Karpas-422 (cell line): ENCODE results near the gene LIME1. TPM values are rescaled to one million over a fixed set of nuclear protein-coding genes. Genes with fewer than 3 reads are reported as not detected.

Experiments
- DNase-seq: peaks from one replicate; pipeline ENCODE4 v3.0.0-alpha.2; 2015
- H2AFZ ChIP-seq: fragments of 200-600 bp; sonication (generic); 2 replicates; pipeline ENCODE4 v1.6.1; 2014; ENCODE audit warnings: antibody characterized with exemption, low read length, mixed read lengths
- H3K27ac ChIP-seq: fragments of 200-600 bp; sonication (generic); 2 replicates; pipeline ENCODE4 v1.5.1; 2014; ENCODE audit warnings: mild to moderate bottlenecking, low read length, moderate library complexity
- H3K27me3 ChIP-seq: fragments of 200-600 bp; sonication (generic); 2 replicates; pipeline ENCODE4 v1.6.1; 2014; ENCODE audit warnings: low read length, mixed read lengths
- H3K36me3 ChIP-seq: fragments of 200-600 bp; sonication (generic); 2 replicates; pipeline ENCODE4 v1.6.1; 2014; ENCODE audit warnings: low read length, mixed read lengths; ENCODE audit not compliant: insufficient read depth
- H3K4me1 ChIP-seq: fragments of 200-600 bp; sonication (generic); 2 replicates; pipeline ENCODE4 v1.6.1; 2014; ENCODE audit warnings: mild to moderate bottlenecking, low read length, mixed read lengths
- H3K4me2 ChIP-seq: fragments of 200-600 bp; sonication (generic); 2 replicates; pipeline ENCODE4 v1.6.1; 2014; ENCODE audit warnings: low read length, low read depth, mild to moderate bottlenecking; ENCODE audit not compliant: poor library complexity, severe bottlenecking
- H3K4me3 ChIP-seq: fragments of 200-600 bp; sonication (generic); 2 replicates; pipeline ENCODE4 v1.5.1; 2014; ENCODE audit warnings: mild to moderate bottlenecking, antibody characterized with exemption, low read length, mixed read lengths
- H3K79me2 ChIP-seq: fragments of 200-600 bp; sonication (generic); 2 replicates; pipeline ENCODE4 v1.6.1; 2014; ENCODE audit warnings: mild to moderate bottlenecking, low read length, mixed read lengths
- H3K9ac ChIP-seq: fragments of 200-600 bp; sonication (generic); 2 replicates; pipeline ENCODE4 v1.6.0; 2014; ENCODE audit warnings: low read length
- H3K9me2 ChIP-seq: fragments of 200-600 bp; sonication (generic), shearing (Covaris generic); replicated peaks from 2 replicates; pipeline ENCODE4 v1.6.0; 2014; ENCODE audit warnings: mild to moderate bottlenecking, low read length, moderate library complexity; ENCODE audit not compliant: insufficient read depth
- H3K9me3 ChIP-seq: fragments of 300-700, 200-600 bp; sonication (generic); 2 replicates; pipeline ENCODE4 v1.6.1; 2014; ENCODE audit warnings: low read length, mixed read lengths
- H4K20me1 ChIP-seq: fragments of 200-600 bp; sonication (generic); 2 replicates; pipeline ENCODE4 v1.6.1; 2014; ENCODE audit warnings: mild to moderate bottlenecking, antibody characterized with exemption, low read length, low read depth; ENCODE audit not compliant: insufficient read depth
- total RNA-seq: library from RNA; depleted of rRNA; stranded (reverse); fragments of >200 nt; shearing (Covaris generic); gene quantifications from 2 replicates; pipeline ENCODE4 v1.2.3, GENCODE V29; 2014; ENCODE audit warnings: low replicate concordance

LIME1 gene
- total RNA-seq, 1 experiment from 2014 or later = 3.4 TPM

DNA sequence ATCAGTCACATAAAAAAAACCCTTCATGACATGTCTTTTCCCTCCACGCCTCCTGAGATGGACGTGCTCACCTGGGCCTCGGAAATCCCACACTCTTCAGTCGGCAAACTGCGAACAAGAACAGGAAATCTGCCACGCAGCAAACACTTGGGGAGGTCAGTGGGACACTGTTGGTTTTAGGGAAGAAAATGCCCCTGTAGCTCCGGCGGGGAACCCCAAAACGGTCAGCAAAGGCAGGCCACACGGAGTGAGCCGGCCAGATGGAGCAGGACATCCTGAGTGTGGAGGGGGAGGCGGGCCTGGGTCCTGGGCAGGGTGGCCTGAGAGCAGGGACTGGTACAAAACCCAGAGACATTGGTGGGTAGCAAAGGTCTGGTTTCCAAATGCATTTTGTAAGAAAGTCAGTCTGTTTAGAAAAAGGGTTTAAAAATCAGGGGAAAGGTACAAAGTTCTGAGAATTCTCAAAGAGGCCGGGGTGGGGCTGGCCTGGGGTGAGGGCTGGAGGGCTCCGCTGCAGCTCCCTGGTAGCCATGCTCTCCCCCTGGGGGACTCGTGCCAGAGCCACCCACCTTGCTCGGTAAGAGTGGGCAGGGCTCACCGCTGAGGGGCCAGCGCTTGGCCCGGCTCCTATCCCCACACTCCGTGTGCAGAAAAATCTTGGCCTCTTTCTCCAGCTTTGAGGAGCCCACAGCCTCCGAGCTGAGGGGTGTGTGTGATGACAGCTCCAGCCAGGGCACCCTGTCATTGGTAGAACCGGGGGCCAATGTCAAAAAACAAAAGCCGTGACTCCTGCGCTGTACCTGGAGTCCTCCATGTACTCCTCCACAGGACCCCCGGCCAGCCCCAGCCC is 8.3 kb downstream of the LIME1 start:
- no peak overlapping the region for H2AFZ ChIP-seq
- H3K9me2 ChIP-seq = no peaks in the 10 kb centered on the region
- H3K4me2 ChIP-seq = no peak overlapping the region
- H3K9me3 ChIP-seq = no peaks in the 10 kb centered on the region
- no peaks in the 10 kb centered on the region for H4K20me1 ChIP-seq
- H3K9ac ChIP-seq = no peak overlapping the region
- no peaks in the 10 kb centered on the region for H3K79me2 ChIP-seq
- no peaks in the 10 kb centered on the region for H3K36me3 ChIP-seq
- H3K4me1 ChIP-seq = peaks cover 17% of the 10 kb centered on the region
- no peak overlapping the region for H3K27ac ChIP-seq
- DNase-seq = no peak
- no peaks in the 10 kb centered on the region for H3K27me3 ChIP-seq
- no peak overlapping the region for H3K4me3 ChIP-seq

DNA sequence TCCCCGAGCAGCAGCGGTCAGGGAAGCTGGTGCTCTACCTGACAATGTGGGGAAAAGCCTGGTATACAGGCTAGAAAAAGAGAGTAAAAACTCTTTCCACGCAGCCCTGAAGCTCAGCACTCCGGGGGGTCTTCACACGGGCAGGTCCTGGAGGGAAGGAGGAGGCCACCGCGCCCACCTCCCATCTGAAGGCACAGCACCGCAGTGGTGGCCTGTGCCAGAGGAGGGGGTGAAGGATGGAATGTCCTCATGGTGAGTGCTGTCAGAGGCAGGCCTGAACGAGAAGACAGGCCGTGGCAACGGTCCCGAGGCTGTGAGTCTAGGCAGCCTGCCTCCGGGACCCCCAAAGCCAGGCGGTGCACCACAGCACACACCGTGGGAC is 9.0 kb downstream of the LIME1 start:
- no peaks in the 10 kb centered on the region for H4K20me1 ChIP-seq
- no peak overlapping the region for H3K4me2 ChIP-seq
- H3K4me1 ChIP-seq = peaks cover 15% of the 10 kb centered on the region
- no peak overlapping the region for H3K4me3 ChIP-seq
- DNase-seq = no peak
- H3K36me3 ChIP-seq = no peaks in the 10 kb centered on the region
- no peaks in the 10 kb centered on the region for H3K9me3 ChIP-seq
- no peaks in the 10 kb centered on the region for H3K79me2 ChIP-seq
- no peak overlapping the region for H3K27ac ChIP-seq
- H3K9ac ChIP-seq = no peak overlapping the region
- H3K9me2 ChIP-seq = no peaks in the 10 kb centered on the region
- H3K27me3 ChIP-seq = no peaks in the 10 kb centered on the region
- no peak overlapping the region for H2AFZ ChIP-seq

DNA sequence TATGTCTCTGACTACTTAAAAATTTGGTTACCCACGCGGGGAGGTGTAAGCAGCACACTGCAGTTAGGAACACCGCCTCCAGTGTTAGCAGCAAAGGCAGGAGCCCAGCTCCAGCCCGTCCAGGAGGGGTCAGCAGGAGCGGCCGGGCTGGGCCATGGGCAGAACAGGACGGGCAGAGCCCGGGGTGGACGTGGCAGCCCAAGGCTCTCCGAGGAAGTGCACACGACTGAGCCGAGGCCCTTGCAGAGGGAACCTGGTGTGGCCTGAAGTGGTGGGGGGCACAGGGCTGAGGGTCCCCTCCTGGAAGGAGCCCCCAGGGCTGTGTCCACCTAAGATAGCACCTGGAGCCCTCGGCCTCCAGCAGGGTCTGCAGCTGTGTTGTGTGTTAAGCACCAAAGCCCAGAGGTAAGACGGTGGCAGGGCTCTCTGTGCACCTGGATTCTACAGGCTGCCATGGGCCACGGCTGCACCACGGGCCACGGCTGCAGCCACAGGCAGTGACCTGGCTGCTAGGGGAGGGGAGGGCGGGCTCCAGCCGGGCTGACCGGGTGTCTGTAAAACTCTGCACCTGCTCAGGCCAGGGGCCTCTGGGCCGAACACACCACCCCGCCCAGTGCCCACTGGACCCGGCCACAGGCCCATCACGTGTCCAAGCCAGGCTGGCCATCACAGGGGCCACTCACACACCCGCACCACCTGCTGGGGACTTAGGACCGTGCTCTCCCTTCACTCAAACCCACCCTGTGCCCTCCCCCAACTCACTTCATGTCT is 9.7 kb downstream of the LIME1 start:
- Histone ChIP-seq H2AFZ (no peak overlapping the region), H4K20me1 (no peaks in the 10 kb centered on the region), H3K36me3 (no peaks in the 10 kb centered on the region), H3K4me2 (no peak overlapping the region), H3K9me3 (no peaks in the 10 kb centered on the region), H3K9ac (no peak overlapping the region), H3K27me3 (no peaks in the 10 kb centered on the region), H3K4me1 (peaks cover 9% of the 10 kb centered on the region), H3K79me2 (no peaks in the 10 kb centered on the region), H3K27ac (no peak overlapping the region), H3K4me3 (no peak overlapping the region), H3K9me2 (no peaks in the 10 kb centered on the region)
- DNase-seq = no peak

DNA sequence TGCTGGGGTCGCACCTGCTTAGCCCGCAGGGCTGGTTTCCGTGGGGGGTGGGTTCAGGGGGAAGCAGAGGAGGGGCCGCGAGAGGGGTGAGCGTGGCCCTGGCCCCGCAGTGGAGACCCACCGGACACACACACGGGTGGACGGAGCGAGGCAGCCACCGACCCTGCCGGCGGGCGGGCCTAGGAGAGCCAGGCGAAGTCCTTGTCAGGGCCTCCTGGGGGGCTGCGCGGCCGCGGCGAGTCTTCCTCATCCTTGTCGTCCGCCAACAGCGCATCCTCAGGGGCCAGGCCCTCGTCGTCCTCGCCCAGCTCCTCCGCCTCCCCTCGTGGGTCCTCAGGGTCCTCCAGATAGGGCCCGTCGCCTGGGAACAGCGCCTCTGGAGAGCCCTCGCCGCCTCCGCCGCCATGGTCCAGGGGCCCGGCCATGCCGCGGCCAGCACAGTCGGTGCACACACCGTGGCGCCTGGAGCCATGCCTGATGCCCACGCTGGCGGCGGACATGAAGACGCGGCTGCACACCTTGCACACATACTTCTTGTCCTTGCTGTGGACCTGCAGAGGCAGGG is 10.4 kb downstream of the LIME1 start:
- Histone ChIP-seq H3K4me1 (peaks cover 9% of the 10 kb centered on the region), H4K20me1 (no peaks in the 10 kb centered on the region), H3K4me3 (no peak overlapping the region), H3K9ac (no peak overlapping the region), H3K36me3 (no peaks in the 10 kb centered on the region), H3K79me2 (no peaks in the 10 kb centered on the region), H3K27me3 (no peaks in the 10 kb centered on the region), H3K9me3 (no peaks in the 10 kb centered on the region), H2AFZ (no peak overlapping the region), H3K9me2 (no peaks in the 10 kb centered on the region), H3K27ac (no peak overlapping the region), H3K4me2 (no peak overlapping the region)
- DNase-seq = no peak

DNA sequence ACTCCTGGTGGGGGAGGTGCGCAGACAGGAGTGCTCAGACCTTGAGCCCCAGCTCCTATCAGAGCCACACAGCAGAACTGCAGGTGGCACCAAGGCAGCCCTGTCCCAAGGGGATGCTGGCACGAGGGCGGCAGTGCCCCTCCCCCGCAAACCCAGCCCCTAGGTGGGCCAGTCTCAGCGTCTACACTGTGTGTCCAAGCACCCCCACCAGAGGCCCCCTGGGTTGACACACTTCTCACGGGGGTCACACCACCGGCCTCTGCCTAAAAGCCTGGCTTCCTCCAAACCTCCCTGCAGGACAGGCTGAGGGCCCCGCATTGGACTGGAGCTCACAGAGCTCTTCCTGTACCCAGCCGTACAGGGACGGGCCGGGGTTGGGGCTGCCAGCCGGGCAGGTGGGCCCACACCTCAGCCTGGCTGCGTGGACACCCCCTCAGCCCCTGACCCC is 11.2 kb downstream of the LIME1 start:
- Histone ChIP-seq H3K9me2 (no peaks in the 10 kb centered on the region), H3K4me3 (no peak overlapping the region), H3K27ac (no peak overlapping the region), H3K27me3 (no peaks in the 10 kb centered on the region), H4K20me1 (no peaks in the 10 kb centered on the region), H3K36me3 (no peaks in the 10 kb centered on the region), H3K9ac (no peak overlapping the region), H3K79me2 (no peaks in the 10 kb centered on the region), H3K4me2 (no peak overlapping the region), H2AFZ (no peak overlapping the region), H3K9me3 (no peaks in the 10 kb centered on the region), H3K4me1 (peaks cover 9% of the 10 kb centered on the region)
- DNase-seq = peak; percentile 54

DNA sequence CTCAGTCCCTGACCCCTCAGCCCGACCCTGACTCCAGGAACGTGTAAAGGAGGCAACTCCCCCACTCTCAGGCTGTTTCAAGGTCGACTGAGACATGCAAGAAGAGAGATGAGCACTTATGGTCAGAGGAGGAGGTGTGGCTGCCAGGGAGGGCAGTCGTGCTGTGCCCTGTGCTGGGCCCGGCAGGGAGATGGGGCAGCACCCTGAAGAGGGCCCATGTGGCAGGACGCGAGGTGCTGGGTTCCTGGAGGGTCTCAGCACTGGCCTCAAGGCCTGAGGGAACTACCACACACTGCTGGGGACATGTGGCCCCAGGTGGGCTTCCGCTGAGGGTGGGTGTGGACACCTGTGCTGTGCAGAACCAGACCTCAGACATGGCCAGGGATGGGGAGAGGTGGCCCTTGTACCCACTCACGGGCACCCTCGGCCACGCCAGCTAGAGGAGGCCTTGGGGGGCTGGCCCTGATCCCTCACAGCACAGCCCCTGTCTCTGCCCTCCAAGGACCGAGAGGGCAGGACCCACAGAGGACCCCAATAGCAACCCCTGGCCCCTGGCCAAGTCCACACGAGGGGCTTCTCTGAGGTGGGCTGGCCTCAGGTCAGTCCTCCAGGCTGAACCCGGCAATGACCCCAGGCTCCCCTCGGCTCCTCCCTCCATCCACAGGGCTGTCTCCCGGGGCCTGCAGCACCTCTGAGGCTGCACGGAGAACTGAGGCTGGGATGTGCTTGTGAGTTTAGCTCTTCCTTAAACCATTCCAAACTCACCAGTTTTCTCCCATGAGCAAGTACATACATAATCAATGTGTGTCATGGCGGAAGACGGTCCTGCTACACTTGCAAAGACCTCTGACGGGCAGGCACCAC is 11.8 kb downstream of the LIME1 start:
- Histone ChIP-seq H3K27ac (no peak overlapping the region), H3K9me3 (no peaks in the 10 kb centered on the region), H3K4me2 (no peak overlapping the region), H3K4me3 (no peak overlapping the region), H3K27me3 (no peaks in the 10 kb centered on the region), H3K36me3 (no peaks in the 10 kb centered on the region), H3K9me2 (no peaks in the 10 kb centered on the region), H3K9ac (no peak overlapping the region), H3K79me2 (no peaks in the 10 kb centered on the region), H4K20me1 (no peaks in the 10 kb centered on the region), H2AFZ (no peak overlapping the region), H3K4me1 (peaks cover 9% of the 10 kb centered on the region)
- DNase-seq = no peak

DNA sequence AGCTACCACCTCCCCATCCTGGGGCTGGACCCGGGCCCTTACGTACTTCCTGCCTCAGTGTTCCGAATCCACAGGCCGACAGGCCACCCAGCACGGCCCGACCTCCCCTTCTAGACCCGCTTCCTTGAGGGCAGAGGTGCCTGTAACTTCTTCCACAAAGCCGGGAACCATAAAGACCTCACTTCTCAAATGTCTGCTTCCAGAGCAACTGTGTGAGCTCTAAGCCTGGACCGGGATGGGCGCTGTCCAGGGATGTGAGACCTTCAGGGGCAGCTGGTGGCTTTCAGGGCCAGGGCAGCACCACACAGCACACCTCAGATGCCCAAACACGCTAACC is 12.4 kb downstream of the LIME1 start:
- Histone ChIP-seq H4K20me1 (no peaks in the 10 kb centered on the region), H3K9ac (no peak overlapping the region), H3K79me2 (no peaks in the 10 kb centered on the region), H3K27me3 (no peaks in the 10 kb centered on the region), H3K9me3 (no peaks in the 10 kb centered on the region), H3K4me1 (peaks cover 9% of the 10 kb centered on the region), H2AFZ (no peak overlapping the region), H3K4me2 (no peak overlapping the region), H3K27ac (no peak overlapping the region), H3K9me2 (no peaks in the 10 kb centered on the region), H3K36me3 (no peaks in the 10 kb centered on the region), H3K4me3 (no peak overlapping the region)
- DNase-seq = no peak
